Astrocyte of the hippocampus (primary cell): ENCODE measurements around the gene COLGALT1.
"Not testable (repeated sequence)": the region's sequence is repeated elsewhere in the genome, so short reads cannot be mapped to it uniquely, and the experiment has no call there.

Source experiments
- DNase-seq: peaks from one replicate; pipeline ENCODE4 v3.0.0; 2011; ENCODE audit warnings: low read depth, low spot score

COLGALT1 gene

DNA sequence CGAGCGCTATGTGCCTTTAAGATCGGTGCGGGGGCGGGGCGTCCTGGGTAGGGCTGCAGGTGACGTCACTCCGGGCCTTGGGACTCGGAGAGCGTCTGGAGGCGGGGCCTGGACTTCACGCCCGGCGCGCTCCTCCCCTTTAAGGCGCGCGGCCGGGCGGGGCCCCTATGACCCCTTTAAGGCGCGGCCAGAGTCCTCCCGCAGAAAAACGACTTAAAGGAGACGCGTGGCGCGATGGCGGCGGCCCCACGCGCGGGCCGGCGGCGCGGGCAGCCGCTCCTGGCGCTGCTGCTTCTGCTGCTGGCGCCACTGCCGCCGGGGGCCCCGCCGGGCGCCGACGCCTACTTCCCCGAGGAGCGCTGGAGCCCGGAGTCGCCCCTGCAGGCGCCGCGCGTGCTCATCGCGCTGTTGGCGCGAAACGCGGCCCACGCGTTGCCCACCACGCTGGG lies at the start of gene COLGALT1:
TSS of gene COLGALT1 (plus strand) at position 170 of the 449 bp plus-strand sequence. CDS start at position 235, 65 bp downstream.
- peak; percentile 98 for DNase-seq

DNA sequence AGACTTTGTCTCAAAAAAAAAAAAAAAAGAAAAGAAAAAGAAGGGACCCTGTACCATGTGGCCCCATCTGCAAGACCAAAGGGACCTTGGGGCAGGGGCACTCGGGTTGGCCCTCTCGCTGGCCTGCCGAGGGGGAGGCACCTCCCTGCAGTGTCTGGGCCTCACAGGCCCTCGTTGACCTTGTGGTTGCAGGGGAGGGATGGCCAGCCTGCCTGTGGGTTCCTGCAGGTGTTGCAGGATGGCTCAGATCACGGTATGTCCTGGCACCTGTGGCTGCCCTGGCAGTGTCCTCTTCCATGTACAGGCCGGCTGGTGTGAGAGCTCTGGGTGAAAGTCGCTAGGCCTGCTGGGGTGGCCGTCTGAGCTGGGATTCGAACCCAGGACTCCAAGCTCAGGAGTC lies 48.7 kb upstream of the COLGALT1 start:
- no peak for DNase-seq

DNA sequence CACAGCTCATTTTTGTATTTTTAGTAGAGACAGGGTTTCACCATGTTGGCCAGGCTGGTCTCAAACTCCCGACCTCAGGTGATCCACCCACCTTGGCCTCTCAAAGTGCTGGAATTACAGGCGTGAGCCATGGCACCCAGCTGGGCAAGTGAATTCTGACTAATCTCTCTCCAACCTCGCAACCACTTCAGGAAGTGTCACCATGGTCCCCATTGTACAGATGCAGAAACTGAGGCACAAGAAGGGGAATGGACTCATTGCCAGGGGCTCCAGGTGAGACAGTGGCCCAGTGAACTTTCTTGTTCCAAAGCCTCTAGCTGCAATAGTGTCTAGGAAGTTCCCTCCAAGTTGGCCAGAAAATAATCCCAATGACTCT lies 46.9 kb upstream of the COLGALT1 start:
- not testable (repeated sequence) for DNase-seq

GRCh38 chr19:17510220-17510993 lies 45.0 kb upstream of the COLGALT1 start:
- DNase-seq = peak; percentile 21

DNA sequence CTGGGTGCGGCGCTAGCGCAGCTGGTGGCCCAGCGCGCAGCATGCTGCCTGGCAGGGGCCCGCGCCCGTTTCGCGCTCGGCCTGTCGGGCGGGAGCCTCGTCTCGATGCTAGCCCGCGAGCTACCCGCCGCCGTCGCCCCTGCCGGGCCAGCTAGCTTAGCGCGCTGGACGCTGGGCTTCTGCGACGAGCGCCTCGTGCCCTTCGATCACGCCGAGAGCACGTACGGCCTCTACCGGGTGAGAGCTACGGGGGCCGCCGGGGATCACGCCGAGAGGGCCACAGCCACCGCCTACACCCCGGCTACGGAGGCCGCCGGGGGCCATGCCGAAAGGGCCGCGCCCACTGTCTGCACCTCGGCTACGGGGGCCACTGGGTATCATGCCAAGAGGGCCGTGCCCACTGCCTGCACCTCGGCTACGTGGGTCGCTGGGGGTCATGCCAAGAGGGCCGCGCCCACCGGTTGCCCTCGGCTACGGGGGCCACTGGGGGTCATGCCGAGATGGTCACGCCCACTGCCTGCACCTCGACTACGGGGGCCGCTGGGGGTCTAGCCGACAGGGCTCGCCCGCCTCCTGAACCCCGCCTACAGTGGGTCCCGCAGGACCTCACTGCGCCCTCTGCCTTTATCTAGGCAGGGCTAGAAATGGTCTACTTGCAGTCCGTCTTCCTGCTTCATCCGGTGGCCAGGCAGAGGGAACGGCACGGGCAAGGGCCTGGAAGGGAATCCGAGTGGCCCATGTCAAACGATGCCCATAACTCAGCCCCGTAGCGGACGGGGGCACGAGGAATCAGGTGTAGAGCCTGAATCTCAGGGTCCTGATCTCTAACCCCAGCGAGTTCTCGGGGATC lies 43.5 kb upstream of the COLGALT1 start:
- peak; percentile 87 for DNase-seq

GRCh38 chr19:17512574-17512939 lies 42.9 kb upstream of the COLGALT1 start:
- no peak for DNase-seq

DNA sequence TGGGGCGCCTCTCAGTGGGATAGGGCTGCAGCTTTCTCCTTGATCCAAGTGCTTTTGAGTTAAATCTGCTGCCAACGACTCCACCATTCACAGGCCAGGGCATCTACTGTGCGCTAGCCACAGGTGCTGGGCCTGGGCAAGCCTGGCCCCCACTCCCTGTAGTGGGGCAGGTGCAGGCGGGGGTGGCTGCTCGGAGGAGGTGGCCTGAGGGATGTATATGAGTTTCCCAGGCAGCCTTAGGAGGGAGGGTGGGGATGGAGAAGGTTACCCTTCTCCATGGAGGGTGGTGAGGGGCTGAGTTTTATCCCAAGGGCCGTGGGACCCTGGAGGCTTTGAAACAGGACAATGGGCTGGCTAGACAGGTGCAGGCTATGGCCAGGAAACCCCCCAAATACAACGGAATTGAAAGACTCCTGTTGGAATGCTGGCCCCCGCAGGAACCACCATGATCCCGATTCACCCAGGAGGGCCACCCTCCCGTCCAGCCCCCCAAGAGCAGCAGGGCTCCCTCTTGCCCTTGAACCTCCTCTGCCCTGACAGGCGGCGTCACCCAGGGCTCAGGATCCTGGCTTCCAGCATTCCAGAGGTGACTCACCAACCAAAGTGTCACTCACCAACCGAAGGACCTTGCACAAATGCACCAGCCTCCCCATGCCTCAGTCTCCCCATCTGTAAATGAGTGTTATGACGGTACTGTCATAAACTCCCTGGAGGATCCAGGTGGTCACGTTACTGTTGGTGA lies 39.9 kb upstream of the COLGALT1 start:
- DNase-seq = no peak

DNA sequence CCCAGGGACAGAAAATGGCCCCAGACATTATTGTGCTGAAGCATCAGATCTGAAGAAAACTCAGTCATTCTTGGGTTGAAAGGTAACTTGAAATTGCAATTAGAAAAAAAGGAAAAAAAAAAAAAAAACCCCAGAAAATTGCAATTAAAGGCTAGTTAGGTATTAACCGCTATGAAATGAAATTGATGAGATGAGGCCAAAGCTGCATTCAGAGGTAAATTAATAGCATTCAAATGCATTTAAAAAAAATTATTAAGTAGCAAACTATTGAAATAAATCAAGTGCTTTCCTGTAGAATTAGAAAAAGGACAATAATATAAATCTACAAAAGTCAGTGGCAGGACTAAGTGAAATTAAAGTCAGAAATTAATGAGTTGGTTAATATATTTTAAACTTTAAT lies 37.6 kb upstream of the COLGALT1 start:
- DNase-seq = no peak

DNA sequence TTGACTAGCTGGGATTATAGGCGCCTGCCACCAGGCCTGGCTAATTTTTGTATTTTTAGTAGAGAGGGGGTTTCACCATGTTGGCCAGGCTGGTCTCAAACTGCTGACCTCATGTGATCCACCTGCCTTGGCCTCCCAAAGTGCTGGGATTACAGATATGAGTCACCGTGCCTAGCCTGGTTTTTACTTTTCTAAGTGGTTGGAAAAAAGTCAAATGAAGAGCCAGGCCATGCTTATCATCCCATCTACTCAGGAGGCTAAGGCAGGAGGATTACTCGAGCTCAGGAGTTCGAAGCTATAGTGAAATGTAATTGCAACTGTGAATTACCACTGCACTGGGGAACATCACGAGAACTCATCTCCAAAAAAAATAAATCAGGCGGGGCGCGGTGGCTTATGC lies 36.8 kb upstream of the COLGALT1 start:
- not testable (repeated sequence) for DNase-seq

DNA sequence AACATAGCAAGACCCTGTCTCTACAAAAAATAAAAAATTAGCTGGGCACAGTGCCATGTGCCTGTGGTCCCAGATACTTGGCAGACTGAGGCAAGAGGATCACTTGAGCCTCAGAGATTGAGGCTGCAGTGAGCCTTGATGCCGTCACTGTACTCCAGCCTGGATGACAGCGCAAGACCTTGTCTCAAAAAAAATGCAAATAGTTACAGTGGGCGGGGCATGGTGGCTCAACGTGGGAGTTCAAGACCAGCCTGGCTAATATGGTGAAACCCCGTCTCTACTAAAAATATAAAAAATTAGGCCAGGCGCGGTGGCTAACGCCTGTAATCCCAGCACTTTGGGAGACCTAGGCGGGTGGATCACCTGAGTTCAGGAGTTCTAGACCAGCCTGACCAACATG lies 35.5 kb upstream of the COLGALT1 start:
- peak; percentile 47 for DNase-seq

DNA sequence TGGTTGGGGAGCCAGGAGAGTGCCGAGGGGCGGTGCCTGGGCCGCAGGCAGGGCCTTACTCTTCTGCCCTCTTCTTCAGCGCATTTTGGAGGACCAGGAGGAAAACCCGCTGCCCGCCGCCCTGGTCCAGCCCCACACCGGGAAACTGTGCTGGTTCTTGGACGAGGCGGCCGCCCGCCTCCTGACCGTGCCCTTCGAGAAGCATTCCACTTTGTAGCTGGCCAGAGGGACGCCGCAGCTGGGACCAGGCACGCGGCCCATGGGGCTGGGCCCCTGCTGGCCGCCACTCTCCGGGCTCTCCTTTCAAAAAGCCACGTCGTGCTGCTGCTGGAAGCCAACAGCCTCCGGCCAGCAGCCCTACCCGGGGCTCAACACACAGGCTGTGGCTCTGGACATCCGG lies 34.6 kb upstream of the COLGALT1 start:
- DNase-seq = no peak

GRCh38 chr19:17522988-17523872 lies 32.2 kb upstream of the COLGALT1 start:
- no peak for DNase-seq

DNA sequence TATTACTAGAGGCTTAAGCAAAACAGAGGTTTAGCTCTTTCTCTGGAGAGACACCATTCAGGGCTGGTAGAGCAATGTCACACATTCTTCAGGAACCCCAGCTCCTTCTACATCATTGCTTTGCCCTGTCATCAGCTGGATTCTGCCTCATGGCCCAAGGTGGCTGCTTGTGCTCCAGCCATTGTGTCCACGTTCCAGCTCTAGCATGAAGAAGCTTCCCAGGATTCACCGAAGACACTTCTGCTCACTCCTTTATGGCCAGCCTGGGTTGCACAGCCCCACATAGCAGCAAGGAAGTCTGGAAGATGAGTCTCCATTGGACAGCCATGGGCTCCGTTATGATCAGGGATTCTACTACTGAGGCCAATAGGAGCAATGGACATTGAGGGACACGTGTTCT lies 30.8 kb upstream of the COLGALT1 start:
- no peak for DNase-seq

DNA sequence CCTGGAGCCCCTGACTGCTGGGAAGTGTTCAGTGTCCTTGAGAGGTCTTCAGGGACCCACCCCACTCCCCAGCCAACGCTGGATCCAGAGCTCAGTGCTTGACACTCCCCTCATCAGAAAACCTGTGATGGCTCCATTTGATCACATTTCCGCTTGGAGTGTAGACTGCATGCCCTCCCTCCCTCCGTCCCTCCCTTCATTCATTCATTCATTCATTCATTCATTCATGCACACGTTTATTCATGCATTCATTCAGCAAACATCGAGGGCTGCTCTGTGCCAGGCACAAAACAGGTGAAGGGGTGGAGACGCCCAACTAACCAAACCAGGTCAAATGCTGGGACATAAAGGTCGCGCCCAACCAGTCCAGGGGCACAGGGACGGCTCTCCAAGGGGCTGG lies 30.3 kb upstream of the COLGALT1 start:
- DNase-seq = no peak

DNA sequence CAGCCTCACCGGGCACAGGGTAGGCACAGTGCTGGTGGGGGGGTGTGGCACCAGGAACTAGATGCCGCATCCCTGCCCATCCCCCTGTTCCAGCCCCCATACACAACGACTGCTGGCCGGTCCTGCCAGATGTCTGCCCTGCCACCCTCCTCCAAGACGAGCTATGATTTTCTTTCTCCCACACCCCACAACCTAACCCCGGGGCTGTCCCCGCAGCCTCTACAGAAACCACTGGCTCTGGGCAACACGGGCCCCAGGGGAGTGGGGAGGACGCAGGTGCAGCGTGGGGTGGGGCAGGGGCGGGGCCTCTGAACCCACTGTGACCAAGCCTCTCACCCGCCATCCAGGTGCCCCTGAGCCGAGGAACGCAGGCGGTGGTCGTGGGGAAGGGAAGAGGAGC lies 28.5 kb upstream of the COLGALT1 start:
- DNase-seq = no peak

- no peak for DNase-seq
These were observed 28.1 kb upstream of the COLGALT1 start for GRCh38 chr19:17527326-17527725.

DNA sequence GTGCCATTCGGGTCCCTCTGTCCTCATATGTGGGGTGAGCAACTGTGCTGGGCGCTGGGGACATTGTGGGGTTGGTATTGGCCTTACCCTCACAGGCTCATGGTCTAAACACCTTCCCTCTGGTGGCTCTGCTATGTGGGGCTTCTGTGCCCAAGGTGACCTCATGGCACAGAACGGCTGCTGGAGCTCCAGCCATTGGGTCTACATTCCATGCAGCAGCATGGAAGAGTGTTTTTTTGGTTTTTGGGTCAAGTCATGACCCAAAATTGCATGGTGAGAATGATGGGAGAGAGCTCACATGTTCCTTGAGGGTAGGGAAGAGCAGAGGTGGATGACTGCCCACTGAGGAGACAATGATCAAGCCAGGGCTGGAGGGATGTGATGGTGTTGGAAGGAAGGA lies 26.8 kb upstream of the COLGALT1 start:
- DNase-seq = no peak

DNA sequence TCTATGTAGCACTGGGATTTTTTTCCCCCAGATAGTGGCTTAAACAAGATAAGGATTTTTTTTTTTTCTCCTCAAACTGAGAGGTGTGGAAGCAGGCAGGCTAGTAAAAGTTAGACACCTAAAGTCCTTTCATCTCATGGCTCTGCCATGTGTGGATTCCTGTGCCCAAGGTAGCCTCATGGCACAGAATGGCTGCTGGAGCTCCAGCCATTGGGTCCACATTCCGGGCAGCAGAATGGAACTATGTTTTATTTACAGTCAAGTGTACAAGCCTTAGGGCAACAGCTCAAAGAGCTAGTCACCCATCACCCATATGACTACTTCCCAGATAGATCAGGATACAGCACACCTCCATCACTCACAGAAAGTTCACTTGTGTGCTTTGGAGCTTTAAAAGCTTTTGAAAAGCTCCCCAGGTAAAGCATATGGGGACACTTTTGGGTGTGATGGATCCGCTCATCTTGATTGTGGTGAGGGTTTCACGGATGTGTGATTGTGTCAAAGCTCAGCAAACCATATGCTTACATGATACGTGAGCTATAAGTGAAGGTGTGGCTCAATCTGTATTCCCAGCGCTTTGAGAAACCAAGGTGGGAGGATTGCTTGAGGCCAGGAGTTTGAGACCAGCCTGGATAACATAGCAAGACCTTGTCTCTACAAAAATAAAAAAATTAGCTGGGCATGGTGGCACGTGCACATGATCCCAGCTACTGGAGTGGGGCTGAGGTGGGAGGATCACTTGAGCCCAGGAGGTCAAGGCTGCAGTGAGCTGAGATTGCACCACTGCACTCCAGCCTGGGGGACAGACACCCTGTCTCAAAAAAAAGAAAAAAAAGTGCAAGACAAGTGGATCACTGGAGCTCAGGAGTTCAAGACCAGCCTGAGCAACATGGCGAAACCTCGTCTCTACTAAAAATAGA lies 25.9 kb upstream of the COLGALT1 start:
- DNase-seq = no peak

DNA sequence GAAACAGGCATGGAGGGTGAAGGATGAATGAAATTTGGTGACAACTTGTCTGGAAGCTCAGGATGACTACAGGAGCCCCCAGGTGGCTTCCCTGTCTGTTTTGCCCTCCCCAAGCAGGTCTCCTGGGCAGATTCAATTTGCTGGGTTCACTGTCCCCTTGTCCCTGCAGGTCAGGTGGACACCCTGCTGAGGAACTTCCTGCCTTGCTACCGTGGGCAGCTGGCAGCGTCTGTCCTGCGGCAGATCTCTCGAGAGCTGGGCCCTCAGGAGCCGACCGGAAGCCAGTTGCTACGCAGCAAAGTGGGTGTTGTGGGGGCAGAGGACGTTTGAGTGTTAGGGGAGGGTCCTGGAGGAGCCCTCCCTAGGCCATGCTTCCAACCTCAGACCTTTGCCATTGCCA lies 24.9 kb upstream of the COLGALT1 start:
- no peak for DNase-seq

GRCh38 chr19:17532116-17532515 lies 23.3 kb upstream of the COLGALT1 start:
- DNase-seq = no peak
